ENCODE results near the gene ABCC8. TPM values are rescaled to one million over a fixed set of nuclear protein-coding genes. Genes with fewer than 3 reads are reported as not detected.

The ABCC8 gene
- total and polyA plus RNA-seq, 2 of the 8 experiments (the other 6 are each of a cell fraction or from before 2014, with no cell fraction given) = 3.7 to 4.9 TPM

GRCh38 chr11:17401841-17402240 lies 74.8 kb downstream of the ABCC8 start (continued):
- TF ChIP-seq USF2 (IDR thresholded peaks at IDR 0.05; ENCODE audit: low read length) = no peak
- no peak for TF ChIP-seq NRF1 (IDR thresholded peaks at IDR 0.05; ENCODE audit: low read depth, low read length)
- TF ChIP-seq FOSL1 (IDR thresholded peaks at IDR 0.05; ENCODE audit: insufficient read depth, low read depth, low read length) = no peak
- no peak for TF ChIP-seq EGR1 (IDR thresholded peaks at IDR 0.05; ENCODE audit: borderline replicate concordance, low read depth, low read length)
- TF ChIP-seq RFX5 (IDR thresholded peaks at IDR 0.05; ENCODE audit: borderline replicate concordance, low read depth, low read length) = no peak
